HL-60 (cell line): ENCODE data around the gene HGD.

ENCODE experiments used
- DNase-seq, 2 experiments: peaks; one replicate each; pipeline ENCODE4 v3.0.0-alpha.2; 2010 to 2020; ENCODE audit warnings: low read depth in 1 of 2, low spot score in 1 of 2
- H3K27ac ChIP-seq: fragments of 250-450 bp; sonication (Bioruptor Pico); replicated peaks from 2 replicates; pipeline ENCODE4 v1.5.1; 2020; ENCODE audit warnings: mild to moderate bottlenecking, moderate library complexity
- H3K27me3 ChIP-seq: fragments of 250-450 bp; sonication (Bioruptor Pico); 2 replicates; pipeline ENCODE4 v1.5.1; 2021; ENCODE audit warnings: mild to moderate bottlenecking, moderate library complexity; ENCODE audit not compliant: insufficient read depth, poor library complexity, severe bottlenecking
- H3K4me3 ChIP-seq: replicated peaks from 2 replicates; pipeline ENCODE4 v1.5.1; 2011; ENCODE audit warnings: mild to moderate bottlenecking, control low read depth, low read length; ENCODE audit not compliant: insufficient read depth
- GABPA ChIP-seq: IDR thresholded peaks from 2 replicates; pipeline ENCODE4 v1.6.1; 2012; ENCODE audit warnings: low read depth
- POLR2AphosphoS5 ChIP-seq: IDR thresholded peaks from 2 replicates; pipeline ENCODE4 v1.6.1; 2012; ENCODE audit warnings: low read depth
- REST ChIP-seq: IDR thresholded peaks from 2 replicates; pipeline ENCODE4 v1.6.1; 2012; ENCODE audit warnings: low read depth; ENCODE audit not compliant: insufficient replicate concordance
- SPI1 ChIP-seq: IDR thresholded peaks from 2 replicates; pipeline ENCODE4 v1.6.1; 2012; ENCODE audit warnings: low read depth, mild to moderate bottlenecking, borderline replicate concordance
- TF ChIP-seq, protein P1 (sequence below): IDR thresholded peaks from one replicate; pipeline ENCODE4 v1.5.1; 2011; ENCODE audit warnings: low read length, control low read depth, inconsistent platforms; ENCODE audit not compliant: insufficient read depth

The HGD gene

DNA sequence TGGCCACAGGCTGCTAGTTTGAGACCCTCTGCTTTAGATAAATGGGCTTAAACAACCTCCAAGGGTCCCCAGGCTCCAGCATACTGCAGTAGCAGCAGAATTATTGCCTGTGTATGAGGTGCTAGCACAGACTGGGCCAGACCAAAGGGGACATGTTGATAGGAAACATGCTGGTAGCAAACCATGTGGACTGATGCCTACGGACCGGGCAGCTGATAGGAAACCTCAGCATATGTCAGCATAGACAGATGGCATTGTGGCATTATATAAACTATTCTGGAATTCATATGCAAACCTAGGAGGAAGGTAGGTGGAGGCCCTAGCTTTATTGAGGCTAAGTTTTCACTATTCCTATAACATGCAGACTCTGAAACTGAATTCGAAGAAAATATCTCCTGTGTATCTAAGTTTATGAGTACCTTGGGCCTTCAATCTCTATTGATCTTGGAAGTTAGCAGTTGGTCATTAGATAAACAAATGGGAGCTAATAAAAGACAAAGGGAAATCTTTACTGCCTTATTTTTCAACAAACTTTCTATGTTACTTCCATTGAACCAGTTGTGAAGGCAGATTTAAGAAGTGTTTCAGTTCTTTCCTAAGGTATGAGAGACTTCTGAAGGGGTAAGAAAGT, 1.7 kb upstream of the HGD start:
- no peak for DNase-seq
- Histone ChIP-seq H3K27ac (no peak overlapping the region), H3K27me3 (no peaks in the 10 kb centered on the region), H3K4me3 (no peak overlapping the region)
- TF ChIP-seq SPI1, result no peak
- TF ChIP-seq, protein P1, sequence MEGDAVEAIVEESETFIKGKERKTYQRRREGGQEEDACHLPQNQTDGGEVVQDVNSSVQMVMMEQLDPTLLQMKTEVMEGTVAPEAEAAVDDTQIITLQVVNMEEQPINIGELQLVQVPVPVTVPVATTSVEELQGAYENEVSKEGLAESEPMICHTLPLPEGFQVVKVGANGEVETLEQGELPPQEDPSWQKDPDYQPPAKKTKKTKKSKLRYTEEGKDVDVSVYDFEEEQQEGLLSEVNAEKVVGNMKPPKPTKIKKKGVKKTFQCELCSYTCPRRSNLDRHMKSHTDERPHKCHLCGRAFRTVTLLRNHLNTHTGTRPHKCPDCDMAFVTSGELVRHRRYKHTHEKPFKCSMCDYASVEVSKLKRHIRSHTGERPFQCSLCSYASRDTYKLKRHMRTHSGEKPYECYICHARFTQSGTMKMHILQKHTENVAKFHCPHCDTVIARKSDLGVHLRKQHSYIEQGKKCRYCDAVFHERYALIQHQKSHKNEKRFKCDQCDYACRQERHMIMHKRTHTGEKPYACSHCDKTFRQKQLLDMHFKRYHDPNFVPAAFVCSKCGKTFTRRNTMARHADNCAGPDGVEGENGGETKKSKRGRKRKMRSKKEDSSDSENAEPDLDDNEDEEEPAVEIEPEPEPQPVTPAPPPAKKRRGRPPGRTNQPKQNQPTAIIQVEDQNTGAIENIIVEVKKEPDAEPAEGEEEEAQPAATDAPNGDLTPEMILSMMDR, result no peak
- no peak for TF ChIP-seq GABPA
- TF ChIP-seq POLR2AphosphoS5, result no peak
- TF ChIP-seq REST, result no peak

- Histone ChIP-seq H3K27ac (no peak overlapping the region), H3K27me3 (no peaks in the 10 kb centered on the region), H3K4me3 (no peak overlapping the region)
- TF ChIP-seq SPI1 (no peak), POLR2AphosphoS5 (no peak), REST (no peak), GABPA (no peak)
- TF ChIP-seq, protein P1, result no peak
- DNase-seq, result no peak
These were observed 1.2 kb upstream of the HGD start for GRCh38 chr3:120683213-120683612.

GRCh38 chr3:120681506-120682038, 467 bp downstream of the HGD start:
- Histone ChIP-seq H3K27ac (no peak overlapping the region), H3K27me3 (no peaks in the 10 kb centered on the region), H3K4me3 (no peak overlapping the region)
- TF ChIP-seq, protein P1, result no peak
- no peak for TF ChIP-seq GABPA
- TF ChIP-seq POLR2AphosphoS5, result no peak
- TF ChIP-seq REST, result no peak
- TF ChIP-seq SPI1, result no peak
- DNase-seq, result no peak
